Large intestine (tissue), 3 donors: ENCODE data around the gene MEI1. TPM values are rescaled to one million over a fixed set of nuclear protein-coding genes. Genes with fewer than 3 reads are reported as not detected.

Experiments used
- DNase-seq, 2 donors: peaks; one replicate each; pipeline versions ENCODE4 v3.0.0 to v3.0.0-alpha.2; 2013
- H3K27ac ChIP-seq: one replicate; pipeline ENCODE4 v1.5.1; 2013; ENCODE audit warnings: low read length
- H3K27me3 ChIP-seq: 2 replicates; pipeline ENCODE4 v1.6.1; 2013; ENCODE audit warnings: low read length; ENCODE audit not compliant: control insufficient read depth, insufficient read depth
- H3K36me3 ChIP-seq: 2 replicates; pipeline ENCODE4 v1.6.1; 2013; ENCODE audit warnings: low read length; ENCODE audit not compliant: control insufficient read depth, insufficient read depth
- H3K4me1 ChIP-seq: one replicate; pipeline ENCODE4 v1.6.1; 2013; ENCODE audit warnings: low read length; ENCODE audit not compliant: control insufficient read depth, insufficient read depth
- H3K4me3 ChIP-seq: one replicate; pipeline ENCODE4 v1.5.1; 2013; ENCODE audit warnings: low read length
- H3K9me3 ChIP-seq: one replicate; pipeline ENCODE4 v1.6.1; 2013; ENCODE audit warnings: mild to moderate bottlenecking, low read depth, low read length, moderate library complexity; ENCODE audit not compliant: control insufficient read depth
- WGBS: methylation state at CpG from one replicate; pipeline ENCODE4 v1.1.5; 2013; ENCODE audit warnings: low lambda C conversion rate; ENCODE audit not compliant: insufficient coverage; 5-methylcytosine and 5-hydroxymethylcytosine counted together
- polyA plus RNA-seq: library from polyadenylated mRNA; unstranded; fragments of 120-200 nt; gene quantifications from one replicate; pipeline ENCODE4 v1.2.1, GENCODE V29; 2013

MEI1 gene
- polyA plus RNA-seq, 1 donor, result 4.4 TPM

GRCh38 chr22:41842996-41843970 is 144.0 kb downstream of the MEI1 start:
- Histone ChIP-seq H3K4me3 (no peak overlapping the region), H3K4me1 (peaks cover 16% of the 10 kb centered on the region), H3K27ac (no peak overlapping the region), H3K36me3 (peaks cover 14% of the 10 kb centered on the region), H3K9me3 (no peaks in the 10 kb centered on the region), H3K27me3 (no peaks in the 10 kb centered on the region)
- no peak for DNase-seq
- no CpG with 5 or more reads among the region's 8 CpGs for WGBS

GRCh38 chr22:41844036-41844435 is 144.7 kb downstream of the MEI1 start:
- Histone ChIP-seq H3K36me3 (peaks cover 10% of the 10 kb centered on the region), H3K27ac (no peak overlapping the region), H3K9me3 (no peaks in the 10 kb centered on the region), H3K27me3 (no peaks in the 10 kb centered on the region), H3K4me3 (no peak overlapping the region), H3K4me1 (peaks cover 19% of the 10 kb centered on the region)
- no peak for DNase-seq
- WGBS, result no CpG with 5 or more reads among the region's 1 CpG

- Histone ChIP-seq H3K27ac (no peak overlapping the region), H3K4me1 (peaks cover 19% of the 10 kb centered on the region), H3K9me3 (no peaks in the 10 kb centered on the region), H3K36me3 (peaks cover 7% of the 10 kb centered on the region), H3K4me3 (no peak overlapping the region), H3K27me3 (no peaks in the 10 kb centered on the region)
- DNase-seq, result no peak
- WGBS, result no CpG with 5 or more reads among the region's 3 CpGs
Measured at GRCh38 chr22:41844513-41844912, 145.2 kb downstream of the MEI1 start.

DNA sequence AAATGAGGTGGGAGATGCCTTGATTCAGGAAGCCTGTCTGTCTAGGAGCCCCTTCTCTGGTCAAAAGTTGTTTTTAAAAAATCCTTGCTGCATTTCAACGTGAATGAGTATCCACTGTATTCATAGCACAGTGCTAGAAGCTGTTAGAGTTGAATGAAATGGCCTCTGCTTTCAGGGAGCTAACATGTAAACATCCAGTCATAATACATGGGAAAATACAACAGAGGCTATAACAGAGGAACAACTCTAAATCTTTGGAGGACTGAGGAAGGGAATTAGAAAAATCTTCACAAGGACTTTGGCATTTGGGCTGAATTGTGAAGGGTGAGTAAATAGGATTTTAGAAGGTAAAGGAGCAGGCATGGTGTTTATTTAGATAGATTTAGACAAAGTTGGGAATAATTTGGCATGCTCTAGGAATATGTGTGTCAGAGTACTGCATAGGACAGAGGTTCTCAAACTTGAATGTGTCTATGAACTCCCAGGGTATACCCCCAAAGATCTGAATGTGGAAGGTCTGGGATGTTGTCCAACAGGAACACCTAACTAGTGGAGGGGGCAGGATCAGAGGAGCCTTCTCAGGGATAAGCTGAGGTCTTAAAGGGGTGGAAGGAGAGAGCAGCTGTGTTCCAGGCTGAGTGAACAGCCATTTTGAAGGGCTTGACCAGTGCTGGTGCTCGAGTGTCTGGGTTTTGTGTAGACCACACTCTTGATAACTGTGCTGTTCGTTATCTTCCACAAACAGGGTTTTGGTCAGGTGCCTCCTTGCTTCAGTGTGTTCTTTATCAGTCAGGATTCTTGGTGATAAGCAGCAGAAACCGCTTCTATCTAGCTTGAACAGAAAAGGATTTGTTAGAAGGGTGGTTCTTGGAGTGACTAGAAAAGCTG is 146.3 kb downstream of the MEI1 start:
- H3K9me3 ChIP-seq, result no peaks in the 10 kb centered on the region
- H3K27ac ChIP-seq, result peak overlapping the region; percentile 4
- no peak for DNase-seq
- no peaks in the 10 kb centered on the region for H3K27me3 ChIP-seq
- H3K36me3 ChIP-seq, result peaks cover 7% of the 10 kb centered on the region
- 50% methylated on average over 1 of the region's 4 CpGs for WGBS
- no peak overlapping the region for H3K4me3 ChIP-seq
- peaks cover 19% of the 10 kb centered on the region for H3K4me1 ChIP-seq

DNA sequence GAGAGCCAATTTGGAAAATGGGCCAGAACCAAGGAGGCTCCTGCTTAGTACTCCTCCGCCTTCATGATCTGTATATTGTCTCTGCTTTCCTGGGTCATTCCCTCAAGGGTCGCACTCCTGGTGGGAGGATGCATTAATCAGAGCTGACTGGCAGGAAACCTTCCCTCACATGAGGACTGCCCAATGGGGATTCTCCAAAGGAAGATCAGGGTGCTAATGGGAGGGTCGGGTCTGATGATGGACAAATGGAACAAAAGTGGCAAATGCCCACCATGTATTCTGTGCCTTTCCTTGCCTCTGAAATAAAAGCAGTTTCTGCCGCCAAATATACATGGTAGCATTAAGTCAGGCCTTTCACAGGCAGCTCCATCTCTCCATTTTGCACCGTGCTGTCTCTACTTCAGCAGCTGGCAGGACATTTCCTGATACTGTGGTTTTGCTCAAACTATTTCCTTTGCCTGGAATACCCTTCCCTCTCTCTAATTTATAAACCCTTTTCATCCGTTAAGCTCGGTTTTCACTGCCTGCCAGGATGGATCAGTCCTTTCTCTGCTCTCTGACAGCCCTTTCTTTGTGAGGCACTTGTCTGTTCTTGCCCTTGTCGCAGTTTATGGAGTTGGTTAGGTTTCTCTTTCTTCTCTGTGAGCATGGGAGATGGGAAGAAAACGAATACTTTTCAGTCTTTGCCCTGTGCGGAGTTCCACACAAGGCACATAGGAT is 147.1 kb downstream of the MEI1 start:
- Histone ChIP-seq H3K36me3 (peaks cover 7% of the 10 kb centered on the region), H3K4me1 (peaks cover 16% of the 10 kb centered on the region), H3K27me3 (no peaks in the 10 kb centered on the region), H3K9me3 (no peaks in the 10 kb centered on the region), H3K27ac (peak overlapping the region; percentile 4), H3K4me3 (no peak overlapping the region)
- DNase-seq, result no peak
- WGBS, result 70% methylated on average over 2 of the region's 10 CpGs

GRCh38 chr22:41847300-41847699 is 148.0 kb downstream of the MEI1 start:
- Histone ChIP-seq H3K4me3 (no peak overlapping the region), H3K4me1 (peaks cover 13% of the 10 kb centered on the region), H3K9me3 (peaks cover 3% of the 10 kb centered on the region), H3K27me3 (no peaks in the 10 kb centered on the region), H3K36me3 (peaks cover 6% of the 10 kb centered on the region), H3K27ac (no peak overlapping the region)
- no peak for DNase-seq
- no CpG with 5 or more reads among the region's 2 CpGs for WGBS

- Histone ChIP-seq H3K4me3 (no peak overlapping the region), H3K4me1 (peaks cover 13% of the 10 kb centered on the region), H3K27ac (no peak overlapping the region), H3K9me3 (peaks cover 3% of the 10 kb centered on the region), H3K36me3 (peaks cover under 1% of the 10 kb centered on the region), H3K27me3 (no peaks in the 10 kb centered on the region)
- no CpG with 5 or more reads among the region's 5 CpGs for WGBS
- peak; percentile 53 to 57 for DNase-seq
Measured at GRCh38 chr22:41848468-41848867, 149.2 kb downstream of the MEI1 start.

Other genes starting within 250 kb of the MEI1 start
- 39.5 TPM for gene PHF5A, start 230.8 kb upstream of the MEI1 start, polyA plus RNA-seq
- 209 TPM for gene ACO2, start 230.4 kb upstream of the MEI1 start, polyA plus RNA-seq
- gene POLR3H, start 155.0 kb upstream of the MEI1 start, polyA plus RNA-seq, result 12.4 TPM
- 2.7 TPM for gene CSDC2, start 138.5 kb upstream of the MEI1 start, polyA plus RNA-seq
- gene PMM1, start 109.7 kb upstream of the MEI1 start, polyA plus RNA-seq, result 52.4 TPM
- 34.0 TPM for gene DESI1, start 78.5 kb upstream of the MEI1 start, polyA plus RNA-seq
- gene XRCC6, start 78.2 kb upstream of the MEI1 start, polyA plus RNA-seq, result 247 TPM
- 118 TPM for gene SNU13, start 10.6 kb upstream of the MEI1 start, polyA plus RNA-seq
- gene CCDC134, start 101.2 kb downstream of the MEI1 start, polyA plus RNA-seq, result 7.2 TPM
- 73.5 TPM for gene SREBF2, start 133.6 kb downstream of the MEI1 start, polyA plus RNA-seq
- gene SHISA8, start 215.6 kb downstream of the MEI1 start, polyA plus RNA-seq, result 0.10 TPM
- 2.3 TPM for gene TNFRSF13C, start 227.3 kb downstream of the MEI1 start, polyA plus RNA-seq
- gene CENPM, start 247.6 kb downstream of the MEI1 start, polyA plus RNA-seq, result 11.6 TPM